22Rv1 (cell line): ENCODE data around the gene TDO2.

Experiments used
- ZFX ChIP-seq: fragments of 450-650 bp; IDR thresholded peaks from 2 replicates; pipeline ENCODE4 v1.6.1; 2017; ENCODE audit warnings: antibody characterized with exemption, borderline replicate concordance
- TF ChIP-seq, protein P1 (sequence below): fragments of 450-650 bp; IDR thresholded peaks from 2 replicates; pipeline ENCODE4 v1.5.1; 2017; ENCODE audit warnings: mild to moderate bottlenecking

DNA sequence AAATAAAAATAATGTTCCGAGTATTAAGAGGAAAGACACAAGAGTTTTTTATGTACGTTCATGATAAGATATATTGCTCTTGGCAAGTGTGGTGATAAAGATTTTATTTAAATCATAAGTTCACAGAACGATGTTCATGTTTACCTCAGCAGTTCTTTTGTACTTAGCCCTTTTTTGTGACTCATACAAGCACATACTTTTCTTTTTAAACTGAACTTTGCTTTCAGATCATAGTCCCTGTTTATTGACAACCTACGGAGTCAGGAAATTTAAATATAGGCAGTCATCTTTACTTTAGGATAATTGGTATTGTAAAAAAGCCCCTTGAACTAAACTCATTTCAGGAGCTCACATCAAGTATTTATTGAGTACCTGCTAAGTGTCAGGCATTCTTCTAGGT, 51.4 kb downstream of the TDO2 start:
- TF ChIP-seq, protein P1, sequence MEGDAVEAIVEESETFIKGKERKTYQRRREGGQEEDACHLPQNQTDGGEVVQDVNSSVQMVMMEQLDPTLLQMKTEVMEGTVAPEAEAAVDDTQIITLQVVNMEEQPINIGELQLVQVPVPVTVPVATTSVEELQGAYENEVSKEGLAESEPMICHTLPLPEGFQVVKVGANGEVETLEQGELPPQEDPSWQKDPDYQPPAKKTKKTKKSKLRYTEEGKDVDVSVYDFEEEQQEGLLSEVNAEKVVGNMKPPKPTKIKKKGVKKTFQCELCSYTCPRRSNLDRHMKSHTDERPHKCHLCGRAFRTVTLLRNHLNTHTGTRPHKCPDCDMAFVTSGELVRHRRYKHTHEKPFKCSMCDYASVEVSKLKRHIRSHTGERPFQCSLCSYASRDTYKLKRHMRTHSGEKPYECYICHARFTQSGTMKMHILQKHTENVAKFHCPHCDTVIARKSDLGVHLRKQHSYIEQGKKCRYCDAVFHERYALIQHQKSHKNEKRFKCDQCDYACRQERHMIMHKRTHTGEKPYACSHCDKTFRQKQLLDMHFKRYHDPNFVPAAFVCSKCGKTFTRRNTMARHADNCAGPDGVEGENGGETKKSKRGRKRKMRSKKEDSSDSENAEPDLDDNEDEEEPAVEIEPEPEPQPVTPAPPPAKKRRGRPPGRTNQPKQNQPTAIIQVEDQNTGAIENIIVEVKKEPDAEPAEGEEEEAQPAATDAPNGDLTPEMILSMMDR: no peak
- no peak for TF ChIP-seq ZFX
